Measurements from ENCODE around the gene LRFN4. TPM values are rescaled to one million over a fixed set of nuclear protein-coding genes. Genes with fewer than 3 reads are reported as not detected.

LRFN4 gene
- total RNA-seq, 1 donor from 2014 or later = 13.5 TPM

DNA sequence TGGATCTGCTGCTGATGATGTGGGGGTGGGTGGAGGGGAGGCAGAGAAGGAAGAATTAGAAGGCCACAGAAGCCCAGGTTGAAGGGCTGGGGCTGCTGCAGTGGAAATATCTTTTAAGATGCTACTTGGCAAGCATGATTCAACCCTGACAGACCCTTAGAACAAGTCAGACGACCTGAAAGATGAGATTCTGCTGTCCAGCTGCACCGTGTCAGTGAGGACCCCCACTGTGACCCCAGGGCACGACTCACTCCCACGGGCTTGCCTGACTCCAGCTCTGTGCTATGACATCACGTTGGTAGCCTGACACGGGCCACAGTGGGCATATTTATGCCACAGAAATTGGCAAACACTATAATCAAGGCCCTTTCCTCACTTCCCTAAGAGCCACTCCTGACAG is 36.0 kb downstream of the LRFN4 start:
- Histone ChIP-seq H3K36me3 (no peaks in the 10 kb centered on the region), H3K27me3 (ENCODE audit: low read depth) (no peaks in the 10 kb centered on the region), H3K27ac (replicated peaks) (no peak overlapping the region), H3K4me1 (peaks cover 4% of the 10 kb centered on the region), H3K9me3 (replicated peaks) (no peaks in the 10 kb centered on the region), H3K4me3 (no peak overlapping the region)
- DNase-seq = no peak
- TF ChIP-seq, protein P1, sequence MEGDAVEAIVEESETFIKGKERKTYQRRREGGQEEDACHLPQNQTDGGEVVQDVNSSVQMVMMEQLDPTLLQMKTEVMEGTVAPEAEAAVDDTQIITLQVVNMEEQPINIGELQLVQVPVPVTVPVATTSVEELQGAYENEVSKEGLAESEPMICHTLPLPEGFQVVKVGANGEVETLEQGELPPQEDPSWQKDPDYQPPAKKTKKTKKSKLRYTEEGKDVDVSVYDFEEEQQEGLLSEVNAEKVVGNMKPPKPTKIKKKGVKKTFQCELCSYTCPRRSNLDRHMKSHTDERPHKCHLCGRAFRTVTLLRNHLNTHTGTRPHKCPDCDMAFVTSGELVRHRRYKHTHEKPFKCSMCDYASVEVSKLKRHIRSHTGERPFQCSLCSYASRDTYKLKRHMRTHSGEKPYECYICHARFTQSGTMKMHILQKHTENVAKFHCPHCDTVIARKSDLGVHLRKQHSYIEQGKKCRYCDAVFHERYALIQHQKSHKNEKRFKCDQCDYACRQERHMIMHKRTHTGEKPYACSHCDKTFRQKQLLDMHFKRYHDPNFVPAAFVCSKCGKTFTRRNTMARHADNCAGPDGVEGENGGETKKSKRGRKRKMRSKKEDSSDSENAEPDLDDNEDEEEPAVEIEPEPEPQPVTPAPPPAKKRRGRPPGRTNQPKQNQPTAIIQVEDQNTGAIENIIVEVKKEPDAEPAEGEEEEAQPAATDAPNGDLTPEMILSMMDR (IDR thresholded peaks at IDR 0.05; ENCODE audit: borderline replicate concordance) = no peak
- intact Hi-C loops (cut with micrococcal nuclease) = no loop called here

DNA sequence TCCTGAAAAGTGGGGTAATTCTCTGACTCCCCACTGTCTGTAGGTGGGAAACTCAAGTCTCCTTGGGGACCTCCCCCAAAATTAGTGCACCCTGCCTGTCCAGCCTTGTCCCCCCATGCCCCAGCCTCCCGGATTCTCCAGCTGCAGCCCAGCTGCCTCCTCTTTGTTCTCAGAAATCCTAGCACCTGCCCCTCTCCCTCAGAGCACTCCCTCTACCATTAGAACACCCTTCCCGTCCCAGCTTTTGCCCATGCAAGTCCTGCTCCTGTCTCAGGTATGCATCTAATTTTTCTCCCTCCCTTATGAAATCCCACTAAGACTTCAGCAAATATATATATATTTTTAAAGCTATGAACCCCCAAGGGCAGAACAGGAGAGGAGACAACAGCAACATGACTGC is 37.3 kb downstream of the LRFN4 start:
- Histone ChIP-seq H3K36me3 (no peaks in the 10 kb centered on the region), H3K4me1 (peaks cover 4% of the 10 kb centered on the region), H3K4me3 (no peak overlapping the region), H3K27ac (replicated peaks) (no peak overlapping the region), H3K9me3 (replicated peaks) (no peaks in the 10 kb centered on the region), H3K27me3 (ENCODE audit: low read depth) (no peaks in the 10 kb centered on the region)
- no peak for DNase-seq
- TF ChIP-seq, protein P1 (IDR thresholded peaks at IDR 0.05; ENCODE audit: borderline replicate concordance) = no peak
- intact Hi-C loops (cut with micrococcal nuclease) = no loop called here

DNA sequence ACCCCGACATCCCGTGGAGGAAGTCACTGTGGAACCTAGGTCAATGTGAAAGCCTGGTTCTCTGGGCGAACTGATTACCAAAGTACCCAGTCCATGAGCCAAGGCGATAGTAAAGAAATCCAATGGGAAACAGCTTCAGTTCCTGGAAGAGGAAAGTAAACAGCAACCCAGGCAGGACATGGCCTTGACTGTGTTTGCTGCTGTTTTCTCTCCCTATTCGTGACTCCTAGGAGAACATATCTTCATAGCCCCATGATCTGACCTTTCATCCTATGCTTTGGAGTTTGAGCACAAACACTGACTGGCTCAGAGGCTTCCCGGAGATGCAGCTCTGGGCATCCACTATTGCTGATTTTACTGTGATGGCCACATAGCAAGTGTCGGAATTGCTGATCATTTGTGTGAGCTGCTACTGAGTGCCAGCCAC is 45.1 kb downstream of the LRFN4 start:
- no peaks in the 10 kb centered on the region for H3K27me3 ChIP-seq (ENCODE audit: low read depth)
- no peaks in the 10 kb centered on the region for H3K36me3 ChIP-seq
- no peaks in the 10 kb centered on the region for H3K9me3 ChIP-seq (replicated peaks)
- no peak overlapping the region for H3K4me3 ChIP-seq
- intact Hi-C loops (cut with micrococcal nuclease) = no loop called here
- no peak for DNase-seq
- TF ChIP-seq, protein P1 (IDR thresholded peaks at IDR 0.05; ENCODE audit: borderline replicate concordance) = no peak
- H3K4me1 ChIP-seq = peaks cover 8% of the 10 kb centered on the region
- no peak overlapping the region for H3K27ac ChIP-seq (replicated peaks)

DNA sequence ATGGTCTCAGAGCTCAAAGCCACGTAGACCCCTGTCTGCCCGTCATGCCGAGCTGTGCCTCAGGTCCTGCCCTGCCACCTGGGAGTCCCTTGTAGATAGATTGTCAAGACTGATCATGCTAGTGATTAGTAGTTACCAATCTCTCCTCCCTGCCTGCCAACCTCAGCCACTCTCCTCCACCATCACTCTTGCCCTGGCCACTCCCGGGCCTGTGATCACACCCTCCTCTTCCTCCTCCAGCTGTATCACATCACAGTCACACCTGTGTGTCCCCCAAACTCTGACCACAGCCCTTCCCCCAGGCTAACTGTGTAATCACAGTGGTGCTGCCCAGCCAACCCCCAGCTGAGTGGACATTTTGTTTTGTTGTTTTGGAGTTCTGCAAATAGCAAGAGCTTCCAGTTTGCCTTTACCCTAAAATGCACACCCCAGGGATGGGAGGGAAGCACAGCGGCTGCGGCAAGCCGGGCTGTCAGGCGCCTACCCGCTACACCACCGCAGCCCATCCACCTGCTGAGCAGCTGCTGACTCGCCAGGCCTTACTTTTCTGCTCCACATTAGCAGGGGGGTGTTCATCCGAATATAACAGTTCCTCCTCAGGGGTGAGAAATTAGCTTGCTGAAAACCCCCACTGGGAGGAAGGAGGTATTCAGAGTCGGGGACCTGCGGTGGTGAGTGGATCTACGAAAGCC is 45.8 kb downstream of the LRFN4 start:
- no peak overlapping the region for H3K27ac ChIP-seq (replicated peaks)
- no peaks in the 10 kb centered on the region for H3K27me3 ChIP-seq (ENCODE audit: low read depth)
- intact Hi-C loops (cut with micrococcal nuclease) = no loop called here
- DNase-seq = no peak
- TF ChIP-seq, protein P1 (IDR thresholded peaks at IDR 0.05; ENCODE audit: borderline replicate concordance) = no peak
- H3K36me3 ChIP-seq = no peaks in the 10 kb centered on the region
- no peak overlapping the region for H3K4me3 ChIP-seq
- H3K4me1 ChIP-seq = peaks cover 14% of the 10 kb centered on the region
- no peaks in the 10 kb centered on the region for H3K9me3 ChIP-seq (replicated peaks)

DNA sequence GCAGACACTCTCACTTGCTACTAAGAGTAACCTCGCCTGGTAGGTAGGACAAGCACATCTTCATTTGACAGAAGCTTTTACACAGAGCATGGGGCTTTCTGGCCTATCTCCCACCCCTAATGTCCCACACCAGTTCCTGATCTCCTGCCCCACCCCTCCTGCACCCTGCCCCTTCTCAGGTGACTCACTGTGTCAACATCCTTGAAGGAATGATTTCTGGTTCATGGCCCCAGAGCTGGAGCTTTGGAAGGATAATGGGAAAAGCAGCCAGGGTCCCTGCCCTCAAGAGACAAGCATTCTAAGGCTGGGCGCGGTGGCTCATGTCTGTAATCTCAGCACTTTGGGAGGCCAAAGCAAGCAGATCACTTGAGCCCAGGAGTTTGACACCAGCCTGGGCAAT is 47.2 kb downstream of the LRFN4 start:
- TF ChIP-seq, protein P1 (IDR thresholded peaks at IDR 0.05; ENCODE audit: borderline replicate concordance) = no peak
- Histone ChIP-seq H3K4me1 (peaks cover 14% of the 10 kb centered on the region), H3K9me3 (replicated peaks) (no peaks in the 10 kb centered on the region), H3K4me3 (no peak overlapping the region), H3K36me3 (no peaks in the 10 kb centered on the region), H3K27ac (replicated peaks) (no peak overlapping the region), H3K27me3 (ENCODE audit: low read depth) (no peaks in the 10 kb centered on the region)
- intact Hi-C loops (cut with micrococcal nuclease) = no loop called here
- no peak for DNase-seq

Measured in left ventricle myocardium inferior (tissue), 1 donor.